SJCRH30 (cell line): ENCODE results near the gene NOL8. TPM values are rescaled to one million over a fixed set of nuclear protein-coding genes. Genes with fewer than 3 reads are reported as not detected.

Source experiments
- DNase-seq, 2 experiments: peaks; one replicate each; pipeline ENCODE4 v3.0.0-alpha.2; 2015 to 2020
- H3K27ac ChIP-seq: fragments of 250-450 bp; sonication (Bioruptor Pico); 2 replicates; pipeline ENCODE4 v1.5.1; 2020; ENCODE audit warnings: mild to moderate bottlenecking, moderate library complexity
- H3K27me3 ChIP-seq: fragments of 250-450 bp; sonication (Bioruptor Pico); 2 replicates; pipeline ENCODE4 v1.5.1; 2020; ENCODE audit warnings: mild to moderate bottlenecking, moderate library complexity
- H3K36me3 ChIP-seq: fragments of 250-450 bp; sonication (Bioruptor Pico); 2 replicates; pipeline ENCODE4 v1.5.1; 2020; ENCODE audit warnings: mild to moderate bottlenecking, moderate library complexity
- H3K4me1 ChIP-seq: fragments of 250-450 bp; sonication (Bioruptor Pico); 2 replicates; pipeline ENCODE4 v1.5.1; 2020; ENCODE audit warnings: mild to moderate bottlenecking, moderate library complexity
- H3K4me3 ChIP-seq: fragments of 250-450 bp; sonication (Bioruptor Pico); 2 replicates; pipeline ENCODE4 v1.5.1; 2020; ENCODE audit warnings: mild to moderate bottlenecking, moderate library complexity
- H3K9me3 ChIP-seq: fragments of 250-450 bp; sonication (Bioruptor Pico); replicated peaks from 2 replicates; pipeline ENCODE4 v1.5.1; 2020; ENCODE audit warnings: mild to moderate bottlenecking, moderate library complexity
- total RNA-seq: library from RNA; depleted of rRNA; stranded (reverse); fragments of >200 nt; shearing (Covaris generic); gene quantifications from 2 replicates; pipeline ENCODE4 v1.2.3, GENCODE V29; 2014

The NOL8 gene
- total RNA-seq, 1 experiment from 2014 or later: 60.6 TPM

DNA sequence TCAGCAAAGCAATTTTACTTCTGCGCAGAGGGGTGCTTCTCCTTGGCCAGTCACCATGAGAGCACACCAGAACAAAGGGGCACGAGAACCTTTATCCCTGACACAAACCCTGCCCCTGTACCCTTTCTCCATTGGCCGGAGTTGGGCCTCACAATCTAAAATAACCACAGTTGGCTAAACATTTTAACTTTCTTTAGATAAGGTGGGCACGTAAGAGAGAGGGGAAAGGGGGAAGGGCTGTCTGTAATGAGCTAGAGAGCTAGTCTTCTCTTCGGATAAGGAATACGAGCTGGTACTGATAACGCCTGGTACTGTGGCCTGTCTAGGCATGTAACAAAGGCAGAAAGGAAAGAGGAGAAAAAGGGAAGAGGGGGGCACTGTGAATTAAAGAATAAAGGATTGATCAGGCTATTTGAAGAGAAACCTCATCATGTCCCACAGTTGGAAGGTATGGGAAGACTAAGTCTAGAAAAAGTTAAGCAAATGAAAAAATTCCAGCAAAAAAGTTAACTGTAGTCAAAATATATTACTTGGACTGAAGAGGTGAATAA is 29.8 kb downstream of the NOL8 start:
- Histone ChIP-seq H3K27ac (no peak overlapping the region), H3K4me1 (no peaks in the 10 kb centered on the region), H3K27me3 (no peaks in the 10 kb centered on the region), H3K4me3 (no peak overlapping the region), H3K9me3 (no peaks in the 10 kb centered on the region), H3K36me3 (peaks cover 48% of the 10 kb centered on the region)
- DNase-seq: peak in 1 of 2 experiments; percentile 6

DNA sequence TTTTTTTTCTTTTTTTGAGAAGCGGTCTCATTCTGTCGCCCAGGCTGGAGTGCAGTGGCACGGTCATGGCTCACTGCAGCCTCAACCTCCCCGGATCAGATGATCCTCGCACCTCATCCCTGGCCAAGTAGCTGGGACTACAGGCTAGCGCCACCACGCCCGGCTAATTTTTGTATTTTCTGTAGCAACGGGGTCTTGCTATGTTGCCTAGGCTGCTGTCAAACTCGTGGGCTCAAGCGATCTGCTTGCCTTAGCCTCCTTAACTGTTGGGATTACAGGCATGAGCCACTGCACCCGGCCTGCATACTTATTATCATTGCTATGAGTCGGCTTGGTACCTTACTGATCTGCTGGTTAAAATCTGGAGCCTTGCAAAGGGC is 30.9 kb downstream of the NOL8 start:
- Histone ChIP-seq H3K27me3 (no peaks in the 10 kb centered on the region), H3K27ac (peak overlapping the region; percentile 76), H3K9me3 (no peaks in the 10 kb centered on the region), H3K36me3 (peaks cover 50% of the 10 kb centered on the region), H3K4me1 (no peaks in the 10 kb centered on the region), H3K4me3 (peak overlapping the region; percentile 78)
- peak; percentile 28 to 54 for DNase-seq

DNA sequence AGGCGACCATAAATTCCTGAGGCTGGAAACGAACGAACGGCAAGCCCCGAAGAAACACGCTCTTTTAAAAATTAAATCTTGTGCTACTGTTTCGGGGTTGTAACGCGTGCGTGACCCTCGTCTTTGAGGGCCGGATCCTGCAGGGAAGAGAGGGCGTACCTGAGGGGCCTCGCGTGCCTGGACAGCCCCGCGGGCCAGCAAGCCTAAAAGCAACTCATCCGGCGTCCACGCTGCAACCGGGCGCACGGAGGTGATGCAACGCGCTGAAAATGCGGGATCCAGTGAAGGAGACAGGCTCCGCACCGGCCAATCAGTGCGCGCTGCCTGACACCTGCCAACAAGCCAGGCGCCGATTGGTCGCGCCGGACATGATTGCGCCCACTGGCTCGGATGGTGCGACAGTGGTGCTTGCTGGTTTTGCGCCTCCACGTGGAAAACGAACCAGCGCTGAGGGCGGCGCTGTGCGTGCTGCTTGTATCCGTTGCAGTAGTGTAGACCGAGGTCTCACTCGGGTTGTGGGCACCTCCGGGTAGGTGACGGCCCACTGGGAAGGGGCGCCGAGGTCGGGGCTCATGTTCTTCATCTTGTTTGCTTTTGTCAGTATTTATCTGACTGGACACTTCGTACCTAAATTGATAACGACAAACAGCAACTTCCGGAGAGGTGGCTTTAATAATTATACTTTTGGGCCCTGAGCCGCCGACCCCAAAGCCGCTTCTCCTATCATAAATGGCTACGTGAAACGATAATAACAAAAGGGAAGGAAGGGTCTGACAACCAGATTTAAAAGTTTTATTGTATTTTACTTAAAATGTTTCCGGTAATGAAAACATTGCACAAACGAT is 31.5 kb downstream of the NOL8 start, which contains the start of gene IARS1:
Gene IARS1 (minus strand): TSS at position 246 of the 845 bp plus-strand sequence. CDS start 4,278 bp downstream, outside the sequence.
- no peaks in the 10 kb centered on the region for H3K27me3 ChIP-seq
- peak within 1 kb of the TSS; percentile 78 for H3K4me3 ChIP-seq
- DNase-seq: peak; percentile 99
- no peaks in the 10 kb centered on the region for H3K9me3 ChIP-seq
- peaks cover 47% of the 10 kb centered on the region for H3K36me3 ChIP-seq
- H3K27ac ChIP-seq: peak within 1 kb of the TSS; percentile 76
- H3K4me1 ChIP-seq: no peaks in the 10 kb centered on the region

GRCh38 chr9:92293075-92293354 is 32.1 kb downstream of the NOL8 start:
- H3K27ac ChIP-seq: peak overlapping the region; percentile 76
- peaks cover 47% of the 10 kb centered on the region for H3K36me3 ChIP-seq

DNA sequence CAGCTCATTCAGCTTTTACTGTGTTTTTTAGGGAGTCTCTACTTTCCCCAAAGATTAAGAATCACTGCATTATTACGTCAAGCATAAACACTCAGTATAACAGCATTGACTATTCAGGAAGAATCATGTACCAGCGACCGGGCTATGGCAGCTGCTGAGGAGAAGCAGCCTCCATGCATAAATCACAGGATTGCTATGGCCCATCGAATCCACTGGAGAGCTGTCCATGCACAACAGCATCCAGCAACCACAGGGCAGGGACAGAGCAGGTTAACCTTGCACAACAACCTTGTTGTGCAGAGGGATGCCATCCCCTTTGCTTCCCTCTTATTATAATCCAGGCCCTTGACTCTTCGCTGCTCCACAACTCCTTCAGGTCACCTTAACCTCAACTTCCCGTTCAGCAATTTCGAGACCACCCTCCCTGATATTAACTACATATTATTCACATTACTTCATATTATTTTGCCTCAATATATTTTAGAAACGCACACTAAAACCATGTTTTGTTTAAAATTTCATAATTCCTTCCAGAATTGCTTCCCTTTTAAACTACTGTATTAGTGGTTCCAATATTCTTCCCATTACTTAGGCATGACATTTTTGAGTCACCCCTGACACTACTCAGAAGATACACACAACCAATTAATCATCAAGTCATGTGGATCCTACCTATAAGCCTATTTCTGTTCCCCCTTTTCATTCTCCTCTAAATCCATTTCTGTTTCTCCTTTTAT is 32.6 kb downstream of the NOL8 start:
- Histone ChIP-seq H3K36me3 (peaks cover 46% of the 10 kb centered on the region), H3K4me1 (no peaks in the 10 kb centered on the region), H3K9me3 (no peaks in the 10 kb centered on the region), H3K27ac (peak overlapping the region; percentile 76), H3K4me3 (peak overlapping the region; percentile 78), H3K27me3 (no peaks in the 10 kb centered on the region)
- peak; percentile 12 to 28 for DNase-seq

More at GRCh38 chr9:92293075-92293354, 32.1 kb downstream of the NOL8 start:
- Histone ChIP-seq H3K9me3 (no peaks in the 10 kb centered on the region), H3K4me1 (no peaks in the 10 kb centered on the region), H3K27me3 (no peaks in the 10 kb centered on the region), H3K4me3 (peak overlapping the region; percentile 78)
- no peak for DNase-seq

DNA sequence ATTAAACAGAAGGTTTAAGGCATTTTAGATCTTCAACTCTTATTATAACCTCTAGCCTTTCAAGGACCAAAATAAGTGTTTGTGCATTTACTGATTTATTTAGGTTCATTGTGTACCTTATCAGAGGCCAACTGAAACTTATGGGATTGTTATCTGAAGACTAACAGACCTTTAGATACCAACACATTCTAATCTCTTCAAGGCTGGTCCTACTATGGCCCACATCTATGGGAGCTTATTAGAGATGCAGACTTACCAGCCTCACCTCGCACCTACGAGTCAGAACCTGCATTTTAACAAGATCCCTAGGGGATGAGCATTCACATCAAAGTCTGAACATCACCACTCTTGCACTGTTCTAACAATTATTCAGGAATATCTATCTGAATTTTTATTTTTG is 33.6 kb downstream of the NOL8 start:
- H3K4me3 ChIP-seq: no peak overlapping the region
- H3K36me3 ChIP-seq: peaks cover 47% of the 10 kb centered on the region
- H3K9me3 ChIP-seq: no peaks in the 10 kb centered on the region
- no peaks in the 10 kb centered on the region for H3K4me1 ChIP-seq
- no peak overlapping the region for H3K27ac ChIP-seq
- no peak for DNase-seq
- H3K27me3 ChIP-seq: no peaks in the 10 kb centered on the region

- H3K36me3 ChIP-seq: peaks cover 53% of the 10 kb centered on the region
- H3K4me3 ChIP-seq: no peak overlapping the region
- no peak for DNase-seq
- no peaks in the 10 kb centered on the region for H3K4me1 ChIP-seq
- no peaks in the 10 kb centered on the region for H3K9me3 ChIP-seq
- no peaks in the 10 kb centered on the region for H3K27me3 ChIP-seq
- H3K27ac ChIP-seq: no peak overlapping the region
Measured at GRCh38 chr9:92290785-92291429, 34.2 kb downstream of the NOL8 start.

DNA sequence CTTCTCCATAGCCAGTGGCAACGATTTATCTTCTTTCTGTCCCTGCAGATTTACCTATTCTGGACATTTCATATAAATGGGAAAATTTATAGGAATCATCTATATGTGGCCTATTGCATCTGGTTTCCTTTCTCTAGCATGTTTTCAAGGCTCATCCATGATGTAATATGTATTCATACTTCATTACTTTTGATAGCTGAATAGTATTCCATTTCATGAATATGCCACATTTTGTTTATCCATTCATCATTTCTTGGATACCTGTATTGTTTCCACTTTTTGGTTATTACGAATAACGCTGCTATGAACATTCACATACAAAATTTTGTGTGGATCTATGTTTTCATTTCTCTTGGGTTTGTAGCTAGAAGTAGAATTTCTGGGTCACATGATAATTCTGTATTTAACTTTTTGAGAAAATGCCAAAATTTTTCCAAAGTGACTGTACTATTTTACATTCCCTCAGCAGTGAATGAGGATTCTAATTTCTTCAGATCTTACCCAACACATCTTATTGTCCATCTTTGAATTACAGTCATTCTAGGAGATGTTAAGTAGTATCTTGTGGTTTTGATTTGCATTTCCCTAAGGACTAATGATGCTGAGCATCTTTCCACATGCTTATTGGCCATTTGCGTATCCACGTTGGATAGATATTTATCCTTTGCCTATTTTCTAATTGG is 35.3 kb downstream of the NOL8 start:
- peaks cover 64% of the 10 kb centered on the region for H3K36me3 ChIP-seq
- H3K9me3 ChIP-seq: no peaks in the 10 kb centered on the region
- H3K27me3 ChIP-seq: no peaks in the 10 kb centered on the region
- no peaks in the 10 kb centered on the region for H3K4me1 ChIP-seq
- no peak overlapping the region for H3K4me3 ChIP-seq
- no peak for DNase-seq
- no peak overlapping the region for H3K27ac ChIP-seq

GRCh38 chr9:92279302-92279701 is 45.8 kb downstream of the NOL8 start:
- DNase-seq: no peak
- H3K27me3 ChIP-seq: no peaks in the 10 kb centered on the region
- H3K4me1 ChIP-seq: no peaks in the 10 kb centered on the region
- H3K9me3 ChIP-seq: no peaks in the 10 kb centered on the region
- no peak overlapping the region for H3K27ac ChIP-seq
- no peak overlapping the region for H3K4me3 ChIP-seq
- H3K36me3 ChIP-seq: peaks cover 94% of the 10 kb centered on the region

GRCh38 chr9:92278110-92278509 is 47.0 kb downstream of the NOL8 start:
- Histone ChIP-seq H3K27me3 (no peaks in the 10 kb centered on the region), H3K4me3 (no peak overlapping the region), H3K27ac (no peak overlapping the region), H3K36me3 (peaks cover 94% of the 10 kb centered on the region), H3K4me1 (no peaks in the 10 kb centered on the region), H3K9me3 (no peaks in the 10 kb centered on the region)
- no peak for DNase-seq

DNA sequence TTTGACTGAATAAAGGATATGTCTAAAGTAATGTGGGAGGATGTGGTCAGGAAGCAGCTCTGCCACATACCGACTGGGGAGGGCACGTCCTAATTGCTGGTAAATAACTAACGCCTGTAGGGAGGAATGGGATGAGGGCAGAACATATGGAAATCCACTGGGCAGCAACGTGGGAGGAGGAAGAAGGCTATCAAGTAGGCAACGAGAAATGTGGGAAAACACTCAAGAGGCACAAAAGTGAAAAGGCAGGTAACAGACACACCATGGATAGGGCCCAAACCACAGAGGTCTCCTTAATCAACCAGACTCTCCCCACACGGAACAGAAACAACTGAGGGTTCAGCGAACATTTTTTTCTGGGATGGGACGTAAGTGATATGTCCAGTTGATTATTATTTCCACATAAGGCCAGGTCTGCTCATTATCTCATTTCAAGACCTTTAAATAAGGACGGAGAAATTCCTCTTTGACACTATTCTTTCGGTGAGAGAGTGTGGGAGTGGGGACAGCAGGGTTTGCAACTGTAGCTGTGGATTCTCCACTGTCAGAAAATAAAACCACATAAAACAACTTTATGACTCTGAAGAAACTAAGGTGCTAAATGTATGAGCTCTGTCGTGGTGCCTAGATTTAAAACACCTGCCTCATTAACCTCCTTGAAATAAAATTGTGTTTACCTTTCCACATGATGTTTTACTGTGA is 48.7 kb downstream of the NOL8 start:
- no peak overlapping the region for H3K4me3 ChIP-seq
- H3K27ac ChIP-seq: no peak overlapping the region
- H3K9me3 ChIP-seq: no peaks in the 10 kb centered on the region
- no peaks in the 10 kb centered on the region for H3K4me1 ChIP-seq
- H3K27me3 ChIP-seq: no peaks in the 10 kb centered on the region
- no peak for DNase-seq
- H3K36me3 ChIP-seq: peaks cover 96% of the 10 kb centered on the region

- no peaks in the 10 kb centered on the region for H3K9me3 ChIP-seq
- H3K27me3 ChIP-seq: no peaks in the 10 kb centered on the region
- no peaks in the 10 kb centered on the region for H3K4me1 ChIP-seq
- no peak overlapping the region for H3K27ac ChIP-seq
- H3K36me3 ChIP-seq: peaks cover 99% of the 10 kb centered on the region
- no peak overlapping the region for H3K4me3 ChIP-seq
- no peak for DNase-seq
Measured at GRCh38 chr9:92275541-92275940, 49.6 kb downstream of the NOL8 start.

GRCh38 chr9:92270511-92270910 is 54.6 kb downstream of the NOL8 start:
- no peak overlapping the region for H3K27ac ChIP-seq
- no peak for DNase-seq
- no peaks in the 10 kb centered on the region for H3K27me3 ChIP-seq
- H3K4me3 ChIP-seq: no peak overlapping the region
- H3K4me1 ChIP-seq: no peaks in the 10 kb centered on the region
- H3K9me3 ChIP-seq: no peaks in the 10 kb centered on the region
- peaks cover 96% of the 10 kb centered on the region for H3K36me3 ChIP-seq

- no peak for DNase-seq
- no peaks in the 10 kb centered on the region for H3K9me3 ChIP-seq
- H3K27ac ChIP-seq: no peak overlapping the region
- peaks cover 92% of the 10 kb centered on the region for H3K36me3 ChIP-seq
- no peaks in the 10 kb centered on the region for H3K27me3 ChIP-seq
- no peaks in the 10 kb centered on the region for H3K4me1 ChIP-seq
- H3K4me3 ChIP-seq: no peak overlapping the region
Measured at GRCh38 chr9:92266486-92266885, 58.7 kb downstream of the NOL8 start.
